Muscle of leg (tissue), 11 donors: ENCODE results near the gene BMPER. TPM values are rescaled to one million over a fixed set of nuclear protein-coding genes. Genes with fewer than 3 reads are reported as not detected.

Source experiments
- DNase-seq: peaks from one replicate; pipeline ENCODE4 v3.0.0; 2013
- H3K27ac ChIP-seq: one replicate; pipeline ENCODE4 v1.5.1; 2013; ENCODE audit warnings: mild to moderate bottlenecking, low read length, control low read depth
- H3K27me3 ChIP-seq: one replicate; pipeline ENCODE4 v1.6.1; 2013; ENCODE audit warnings: low read length; ENCODE audit not compliant: control insufficient read depth, insufficient read depth
- H3K36me3 ChIP-seq: one replicate; pipeline ENCODE4 v1.6.1; 2013; ENCODE audit warnings: low read length; ENCODE audit not compliant: control insufficient read depth, insufficient read depth
- H3K4me1 ChIP-seq: one replicate; pipeline ENCODE4 v1.6.1; 2013; ENCODE audit warnings: low read length; ENCODE audit not compliant: control insufficient read depth, insufficient read depth
- H3K4me3 ChIP-seq: one replicate; pipeline ENCODE4 v1.5.1; 2013; ENCODE audit warnings: low read length, control low read depth
- H3K9me3 ChIP-seq: replicated peaks from 2 replicates; pipeline ENCODE4 v1.6.1; 2013; ENCODE audit warnings: low read depth, low read length; ENCODE audit not compliant: control insufficient read depth
- WGBS: methylation state at CpG from one replicate; pipeline ENCODE4 v1.1.5; 2013; ENCODE audit warnings: missing lambda C conversion rate; ENCODE audit not compliant: insufficient coverage; 5-methylcytosine and 5-hydroxymethylcytosine counted together
- polyA plus RNA-seq, 8 donors: library from polyadenylated mRNA; unstranded; fragments of 120-200 nt; gene quantifications; one replicate each; pipeline versions ENCODE4 v1.2.1 to v1.2.3, GENCODE V29; 2013; ENCODE audit warnings: inconsistent platforms in 1 of 8, low replicate concordance in 1 of 8; ENCODE audit not compliant: insufficient read length in 8 of 8, insufficient read depth in 1 of 8
- total RNA-seq: library from RNA; stranded (reverse); fragments of 120-200 nt; gene quantifications from one replicate; pipeline ENCODE4 v1.2.4, GENCODE V29; 2013

Gene BMPER
- total and polyA plus RNA-seq, 9 donors, result 3.8 to 11.0 (median 7.3) TPM

GRCh38 chr7:34016876-34017275, 111.5 kb downstream of the BMPER start:
- Histone ChIP-seq H3K36me3 (no peaks in the 10 kb centered on the region), H3K4me1 (peaks cover 2% of the 10 kb centered on the region), H3K9me3 (no peaks in the 10 kb centered on the region), H3K4me3 (no peak overlapping the region), H3K27ac (no peak overlapping the region), H3K27me3 (no peaks in the 10 kb centered on the region)
- 67% methylated on average over 3 of the region's 3 CpGs for WGBS
- peak; percentile 24 for DNase-seq

GRCh38 chr7:34019301-34019790, 114.0 kb downstream of the BMPER start:
- Histone ChIP-seq H3K9me3 (no peaks in the 10 kb centered on the region), H3K27me3 (no peaks in the 10 kb centered on the region), H3K36me3 (no peaks in the 10 kb centered on the region), H3K4me3 (no peak overlapping the region), H3K27ac (peak overlapping the region; percentile 73), H3K4me1 (peaks cover 2% of the 10 kb centered on the region)
- WGBS, result 46% methylated on average over 4 of the region's 7 CpGs
- DNase-seq, result peak; percentile 94

- Histone ChIP-seq H3K4me1 (peaks cover 2% of the 10 kb centered on the region), H3K27ac (no peak overlapping the region), H3K36me3 (no peaks in the 10 kb centered on the region), H3K9me3 (no peaks in the 10 kb centered on the region), H3K4me3 (no peak overlapping the region), H3K27me3 (no peaks in the 10 kb centered on the region)
- 58% methylated on average over 2 of the region's 5 CpGs for WGBS
- peak; percentile 27 for DNase-seq
Observed at GRCh38 chr7:34022626-34023025, 117.3 kb downstream of the BMPER start.

- no peak for DNase-seq
- Histone ChIP-seq H3K4me1 (no peaks in the 10 kb centered on the region), H3K4me3 (no peak overlapping the region), H3K9me3 (no peaks in the 10 kb centered on the region), H3K36me3 (no peaks in the 10 kb centered on the region), H3K27ac (no peak overlapping the region), H3K27me3 (no peaks in the 10 kb centered on the region)
- WGBS, result 78% methylated on average over 5 of the region's 5 CpGs
Observed at GRCh38 chr7:34025600-34025999, 120.3 kb downstream of the BMPER start.

- no peak overlapping the region for H3K27ac ChIP-seq
- no peaks in the 10 kb centered on the region for H3K9me3 ChIP-seq
- no peaks in the 10 kb centered on the region for H3K4me1 ChIP-seq
- no peak for DNase-seq
- no peaks in the 10 kb centered on the region for H3K36me3 ChIP-seq
- H3K4me3 ChIP-seq, result no peak overlapping the region
- H3K27me3 ChIP-seq, result no peaks in the 10 kb centered on the region
- 80% methylated on average over 2 of the region's 4 CpGs for WGBS
Observed at GRCh38 chr7:34026481-34027190, 121.3 kb downstream of the BMPER start.

- no CpG with 5 or more reads among the region's 2 CpGs for WGBS
- H3K4me3 ChIP-seq, result no peak overlapping the region
- no peaks in the 10 kb centered on the region for H3K9me3 ChIP-seq
- H3K27ac ChIP-seq, result no peak overlapping the region
- no peaks in the 10 kb centered on the region for H3K36me3 ChIP-seq
- DNase-seq, result no peak
- no peaks in the 10 kb centered on the region for H3K27me3 ChIP-seq
- no peaks in the 10 kb centered on the region for H3K4me1 ChIP-seq
Observed at GRCh38 chr7:34031156-34031555, 125.8 kb downstream of the BMPER start.

GRCh38 chr7:34034728-34035127, 129.4 kb downstream of the BMPER start:
- no peak for DNase-seq
- no peaks in the 10 kb centered on the region for H3K4me1 ChIP-seq
- no CpG with 5 or more reads among the region's 1 CpG for WGBS
- no peak overlapping the region for H3K4me3 ChIP-seq
- no peak overlapping the region for H3K27ac ChIP-seq
- H3K36me3 ChIP-seq, result no peaks in the 10 kb centered on the region
- no peaks in the 10 kb centered on the region for H3K9me3 ChIP-seq
- H3K27me3 ChIP-seq, result no peaks in the 10 kb centered on the region

GRCh38 chr7:34036051-34036920, 130.9 kb downstream of the BMPER start:
- DNase-seq, result no peak
- no peak overlapping the region for H3K4me3 ChIP-seq
- 46% methylated on average over 3 of the region's 8 CpGs for WGBS
- no peaks in the 10 kb centered on the region for H3K27me3 ChIP-seq
- no peaks in the 10 kb centered on the region for H3K9me3 ChIP-seq
- H3K4me1 ChIP-seq, result no peaks in the 10 kb centered on the region
- no peaks in the 10 kb centered on the region for H3K36me3 ChIP-seq
- H3K27ac ChIP-seq, result no peak overlapping the region

GRCh38 chr7:34036972-34037792, 131.8 kb downstream of the BMPER start:
- DNase-seq, result no peak
- H3K36me3 ChIP-seq, result no peaks in the 10 kb centered on the region
- H3K9me3 ChIP-seq, result no peaks in the 10 kb centered on the region
- no peak overlapping the region for H3K4me3 ChIP-seq
- no peaks in the 10 kb centered on the region for H3K27me3 ChIP-seq
- WGBS, result 100% methylated on average over 4 of the region's 10 CpGs
- no peak overlapping the region for H3K27ac ChIP-seq
- H3K4me1 ChIP-seq, result no peaks in the 10 kb centered on the region
